ENCODE measurements around the gene FNDC3A. TPM values are rescaled to one million over a fixed set of nuclear protein-coding genes. Genes with fewer than 3 reads are reported as not detected.

The FNDC3A gene
- total and polyA plus RNA-seq, 2 donors from 2014 or later: 12.5 to 67.8 TPM

GRCh38 chr13:48945626-48946025, 30.1 kb upstream of the FNDC3A start:
- H3K9me3 ChIP-seq (ENCODE audit: control insufficient read depth in 2 of 3, insufficient read depth in 1 of 3, low read length in 3 of 3): no peaks in the 10 kb centered on the region
- DNase-seq: peak in 2 of 5 donors; percentile 19 to 24
- intact Hi-C loops (cut with DNase I): no loop called here
- H3K4me1 ChIP-seq (ENCODE audit: control insufficient read depth in 2 of 3, insufficient read depth in 2 of 3, low read depth in 1 of 3, low read length in 3 of 3): no peaks in the 10 kb centered on the region
- TF ChIP-seq CTCF (IDR thresholded peaks at IDR 0.05; ENCODE audit: borderline replicate concordance, extremely low read depth, insufficient read depth): no peak
- H3K4me3 ChIP-seq (ENCODE audit: low read length in 3 of 3): no peak overlapping the region
- H3K9ac ChIP-seq (ENCODE audit: low read length in 3 of 3): no peak overlapping the region
- no peaks in the 10 kb centered on the region for H3K36me3 ChIP-seq (ENCODE audit: control insufficient read depth in 2 of 3, insufficient read depth in 3 of 3, low read length in 3 of 3)
- H3K27ac ChIP-seq (ENCODE audit: low read depth in 2 of 2, low read length in 2 of 2): no peak overlapping the region
- H3K27me3 ChIP-seq (ENCODE audit: control insufficient read depth, insufficient read depth, low read length): no peaks in the 10 kb centered on the region
- FAIRE-seq: no peak

- no peak for TF ChIP-seq CTCF (IDR thresholded peaks at IDR 0.05; ENCODE audit: borderline replicate concordance, extremely low read depth, insufficient read depth)
- H3K4me1 ChIP-seq (ENCODE audit: control insufficient read depth in 2 of 3, insufficient read depth in 2 of 3, low read depth in 1 of 3, low read length in 3 of 3): no peaks in the 10 kb centered on the region
- no peaks in the 10 kb centered on the region for H3K27me3 ChIP-seq (ENCODE audit: control insufficient read depth, insufficient read depth, low read length)
- intact Hi-C loops (cut with DNase I): no loop called here
- no peak overlapping the region for H3K27ac ChIP-seq (ENCODE audit: low read depth in 2 of 2, low read length in 2 of 2)
- H3K9me3 ChIP-seq (ENCODE audit: control insufficient read depth in 2 of 3, insufficient read depth in 1 of 3, low read length in 3 of 3): no peaks in the 10 kb centered on the region
- DNase-seq: peak in 2 of 5 donors; percentile 23 to 25
- no peak for FAIRE-seq
- H3K36me3 ChIP-seq (ENCODE audit: control insufficient read depth in 2 of 3, insufficient read depth in 3 of 3, low read length in 3 of 3): no peaks in the 10 kb centered on the region
- no peak overlapping the region for H3K4me3 ChIP-seq (ENCODE audit: low read length in 3 of 3)
- no peak overlapping the region for H3K9ac ChIP-seq (ENCODE audit: low read length in 3 of 3)
Measured at GRCh38 chr13:48946163-48946562, 29.5 kb upstream of the FNDC3A start.

GRCh38 chr13:48949566-48950500, 25.9 kb upstream of the FNDC3A start:
- H3K4me3 ChIP-seq (ENCODE audit: low read length in 3 of 3): no peak overlapping the region
- H3K27me3 ChIP-seq (ENCODE audit: control insufficient read depth, insufficient read depth, low read length): no peaks in the 10 kb centered on the region
- FAIRE-seq: no peak
- no peak for DNase-seq
- no peaks in the 10 kb centered on the region for H3K9me3 ChIP-seq (ENCODE audit: control insufficient read depth in 2 of 3, insufficient read depth in 1 of 3, low read length in 3 of 3)
- H3K36me3 ChIP-seq (ENCODE audit: control insufficient read depth in 2 of 3, insufficient read depth in 3 of 3, low read length in 3 of 3): no peaks in the 10 kb centered on the region
- intact Hi-C loops (cut with DNase I): no loop called here
- no peak overlapping the region for H3K27ac ChIP-seq (ENCODE audit: low read depth in 2 of 2, low read length in 2 of 2)
- TF ChIP-seq CTCF (IDR thresholded peaks at IDR 0.05; ENCODE audit: borderline replicate concordance, extremely low read depth, insufficient read depth): no peak
- no peak overlapping the region for H3K9ac ChIP-seq (ENCODE audit: low read length in 3 of 3)
- H3K4me1 ChIP-seq (ENCODE audit: control insufficient read depth in 2 of 3, insufficient read depth in 2 of 3, low read depth in 1 of 3, low read length in 3 of 3): peaks cover 0 to 5% (median 0%) of the 10 kb centered on the region in 3 donors
